HepG2 (cell line): ENCODE measurements around the gene SMARCC1.
A peak's percentile ranks its signal among the peaks of the same experiment; 100 is the strongest.

Source experiments
- POLR2A ChIP-seq, 2 experiments: IDR thresholded peaks; 2 replicates each; pipeline ENCODE4 v1.6.1; 2011; ENCODE audit warnings: low read depth in 2 of 2, low read length in 2 of 2, mild to moderate bottlenecking in 1 of 2, moderate library complexity in 1 of 2; ENCODE audit not compliant: insufficient read depth in 1 of 2
- SMAD1 ChIP-seq: sonication (generic); formaldehyde crosslinking; IDR thresholded peaks from 2 replicates; pipeline ENCODE4 v1.4.0; 2020; ENCODE audit warnings: missing genetic modification reagents, low read depth, mild to moderate bottlenecking, borderline replicate concordance
- ZFP82 ChIP-seq: sonication (generic); formaldehyde crosslinking; IDR thresholded peaks from 2 replicates; pipeline ENCODE4 v1.5.1; 2020; ENCODE audit warnings: mild to moderate bottlenecking, missing genetic modification reagents, borderline replicate concordance

GRCh38 chr3:47802734-47803479, 21.2 kb upstream of the SMARCC1 start, which contains the start of gene DHX30:
- no peak for TF ChIP-seq ZFP82 (CRISPR knock-in tag)
- TF ChIP-seq SMAD1 (CRISPR knock-in tag), result no peak; the same call in 1 of the 2 replicates
- peak; percentile 39 to 64; a peak in 2 of 4 replicates for TF ChIP-seq POLR2A (IDR thresholded peaks at IDR 0.05; ENCODE audit: insufficient read depth in 1 of 2, low read depth in 2 of 2, low read length in 2 of 2)
